Ovary (tissue), 3 donors: ENCODE measurements around the gene HVCN1.

ENCODE experiments used
- POLR2A ChIP-seq: fragments of 450-650 bp; IDR thresholded peaks from one replicate; pipeline ENCODE4 v1.6.1; 2017; ENCODE audit warnings: antibody characterized with exemption, mild to moderate bottlenecking, moderate library complexity
- TF ChIP-seq, protein P1 (sequence below), 3 donors: fragments of 450-650 bp in 2 of 3; fragments of 200-600 bp in 1 of 3; IDR thresholded peaks; one replicate each; pipeline versions ENCODE4 v1.5.1 to v1.8.0; 2016 to 2022; ENCODE audit warnings: antibody characterized with exemption in 3 of 3, mild to moderate bottlenecking in 1 of 3
- donor health status: DM: no; HTN: no; CAD: no.

GRCh38 chr12:110728628-110729027 is 39.7 kb upstream of the HVCN1 start:
- TF ChIP-seq POLR2A, result no peak
- TF ChIP-seq, protein P1, sequence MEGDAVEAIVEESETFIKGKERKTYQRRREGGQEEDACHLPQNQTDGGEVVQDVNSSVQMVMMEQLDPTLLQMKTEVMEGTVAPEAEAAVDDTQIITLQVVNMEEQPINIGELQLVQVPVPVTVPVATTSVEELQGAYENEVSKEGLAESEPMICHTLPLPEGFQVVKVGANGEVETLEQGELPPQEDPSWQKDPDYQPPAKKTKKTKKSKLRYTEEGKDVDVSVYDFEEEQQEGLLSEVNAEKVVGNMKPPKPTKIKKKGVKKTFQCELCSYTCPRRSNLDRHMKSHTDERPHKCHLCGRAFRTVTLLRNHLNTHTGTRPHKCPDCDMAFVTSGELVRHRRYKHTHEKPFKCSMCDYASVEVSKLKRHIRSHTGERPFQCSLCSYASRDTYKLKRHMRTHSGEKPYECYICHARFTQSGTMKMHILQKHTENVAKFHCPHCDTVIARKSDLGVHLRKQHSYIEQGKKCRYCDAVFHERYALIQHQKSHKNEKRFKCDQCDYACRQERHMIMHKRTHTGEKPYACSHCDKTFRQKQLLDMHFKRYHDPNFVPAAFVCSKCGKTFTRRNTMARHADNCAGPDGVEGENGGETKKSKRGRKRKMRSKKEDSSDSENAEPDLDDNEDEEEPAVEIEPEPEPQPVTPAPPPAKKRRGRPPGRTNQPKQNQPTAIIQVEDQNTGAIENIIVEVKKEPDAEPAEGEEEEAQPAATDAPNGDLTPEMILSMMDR (IDR thresholded peaks at IDR 0.05), result no peak
